ENCODE results near the gene PRMT5. TPM values are rescaled to one million over a fixed set of nuclear protein-coding genes. Genes with fewer than 3 reads are reported as not detected.
A peak's percentile ranks its signal among the peaks of the same experiment; 100 is the strongest.

Gene PRMT5
- total and polyA plus RNA-seq, 2 donors (not counting 3 experiments of a cell fraction or from before 2014, with no cell fraction given) = 73.1 to 197 TPM

GRCh38 chr14:22929961-22930364 lies 787 bp upstream of the PRMT5 start:
- CTCF ChIA-PET = interaction anchor here (0.7 to 3.1 kb wide), 27 partner anchors 11 to 369 kb away, joined by 3 to 46 read pairs (median 5); partner anchors contain the start of genes AJUBA, HAUS4 and RBM23
- Histone ChIP-seq H3K27ac (ENCODE audit: insufficient read depth, low read depth, low read length) (peak overlapping the region; percentile 48), H4K20me1 (replicated peaks; ENCODE audit: control insufficient read depth, extremely low read depth, insufficient read depth, low read length) (no peaks in the 10 kb centered on the region), H3K27me3 (ENCODE audit: control insufficient read depth in 2 of 2, insufficient read depth in 2 of 2, low read length in 2 of 2) (no peaks in the 10 kb centered on the region), H2AFZ (ENCODE audit: low read depth, low read length) (peak overlapping the region; percentile 76), H3K4me2 (ENCODE audit: insufficient read depth, low read length) (peak overlapping the region; percentile 89), H3K9me3 (replicated peaks; ENCODE audit: control insufficient read depth, insufficient read depth, low read length) (no peaks in the 10 kb centered on the region), H3K4me1 (ENCODE audit: control insufficient read depth, extremely low read depth, insufficient read depth, low read length) (peaks cover 16% of the 10 kb centered on the region), H3K36me3 (ENCODE audit: control insufficient read depth in 2 of 2, extremely low read depth in 1 of 2, insufficient read depth in 2 of 2, low read length in 2 of 2) (peaks cover 0 to 4% of the 10 kb centered on the region in 2 experiments), H3K9ac (replicated peaks; ENCODE audit: extremely low read depth, insufficient read depth, low read length) (peak overlapping the region; percentile 52), H3K79me2 (ENCODE audit: control insufficient read depth, insufficient read depth, low read length) (peaks cover 16% of the 10 kb centered on the region), H3K9me1 (replicated peaks; ENCODE audit: control insufficient read depth, extremely low read depth, insufficient read depth, low read length) (no peaks in the 10 kb centered on the region), H3K4me3 (replicated peaks in 1 of 3; ENCODE audit: insufficient read depth in 1 of 3, low read depth in 1 of 3, low read length in 3 of 3) (peak overlapping the region; percentile 13 to 66 (median 18))
- BruUV-seq (replicated peaks) = no TSS peak
- DNase-seq (ENCODE audit: low read depth, low spot score) (no peak), FAIRE-seq (no peak)
- TF ChIP-seq MYC (IDR thresholded peaks at IDR 0.05; ENCODE audit: low read depth, low read length) = no peak
- no peak for TF ChIP-seq POLR2AphosphoS5 (IDR thresholded peaks at IDR 0.05; ENCODE audit: insufficient read depth, low read depth, low read length)
- TF ChIP-seq POLR2A (IDR thresholded peaks at IDR 0.05; ENCODE audit: low read depth, low read length) = no peak
- no peak for TF ChIP-seq MAX (IDR thresholded peaks at IDR 0.05; ENCODE audit: insufficient read depth, insufficient read length)
- TF ChIP-seq FOS (IDR thresholded peaks at IDR 0.05; ENCODE audit: borderline replicate concordance, insufficient read depth, low read length) = no peak
- TF ChIP-seq GATA2 (IDR thresholded peaks at IDR 0.05; ENCODE audit: insufficient read depth, insufficient read length, low read depth, low read length) = no peak
- no peak for TF ChIP-seq EZH2 (IDR thresholded peaks at IDR 0.05; ENCODE audit: borderline replicate concordance, low read depth, low read length, severe bottlenecking)
- no peak for TF ChIP-seq JUN (IDR thresholded peaks at IDR 0.05; ENCODE audit: borderline replicate concordance, insufficient read depth, insufficient read length, low read depth)
- no peak for TF ChIP-seq CTCF (IDR thresholded peaks at IDR 0.05; ENCODE audit: extremely low read depth in 1 of 2, insufficient read depth in 1 of 2, low read depth in 1 of 2, low read length in 2 of 2)
- dilution Hi-C loops (cut with MboI; ENCODE audit: extremely low pct_ligation_motif_present, low sequenced_read_pairs) = no loop called here
- POLR2A ChIA-PET = interaction anchor here (0.6 to 1.9 kb wide), 8 partner anchors 10 to 386 kb away, joined by 3 to 12 read pairs (median 5); partner anchors contain the start of genes AJUBA, HAUS4 and RBM23
- intact Hi-C loops (cut with micrococcal nuclease) = loop anchor here (1.0 to 5.0 kb wide), 8 partner anchors 11 to 1182 kb away; partner anchors contain the start of genes CDH24, DAD1, DCAF11 and NRL

All from endothelial cell of umbilical vein (primary cell).